Stimulated activated naive CD8-positive, alpha-beta T cell treated with anti-CD3 and anti-CD28 coated beads, Interleukin-15, amount 100 ng/mL, for 72 hours (primary cell): ENCODE data around the gene SBSN.

Source experiments
- ATAC-seq: fragments of 150-1000 bp; cut with Tn5 transposase; 2 replicates; pipeline ENCODE4 v1.10.0; 2021; ENCODE audit warnings: mild to moderate bottlenecking, moderate library complexity
- DNase-seq, 2 donors: peaks; one replicate each; pipeline ENCODE4 v3.0.0; 2021 to 2022
- H3K27ac Mint-ChIP-seq, 2 donors: one replicate each; pipeline ENCODE4 v1.8.0; 2022; ENCODE audit warnings: mild to moderate bottlenecking in 2 of 2, mixed read lengths in 2 of 2, moderate library complexity in 2 of 2
- H3K27me3 Mint-ChIP-seq: one replicate; pipeline ENCODE4 v1.8.0; 2022; ENCODE audit warnings: mixed read lengths
- H3K4me1 Mint-ChIP-seq: one replicate; pipeline ENCODE4 v1.8.0; 2022; ENCODE audit warnings: mild to moderate bottlenecking, mixed read lengths
- H3K4me3 Mint-ChIP-seq, 2 donors: one replicate each; pipeline ENCODE4 v1.8.0; 2022; ENCODE audit warnings: mild to moderate bottlenecking in 2 of 2, mixed read lengths in 2 of 2, moderate library complexity in 1 of 2
- H3K9me3 Mint-ChIP-seq, 2 donors: one replicate each; pipeline ENCODE4 v1.8.0; 2022; ENCODE audit warnings: mixed read lengths in 2 of 2

The SBSN gene

GRCh38 chr19:35524181-35524837, 3.8 kb downstream of the SBSN start:
- H3K27me3 Mint-ChIP-seq: peaks cover 33% of the 10 kb centered on the region
- no peak overlapping the region for H3K4me3 Mint-ChIP-seq
- H3K27ac Mint-ChIP-seq: no peak overlapping the region
- H3K9me3 Mint-ChIP-seq: no peaks in the 10 kb centered on the region
- no peak for DNase-seq
- no peak for ATAC-seq
- peaks cover 2% of the 10 kb centered on the region for H3K4me1 Mint-ChIP-seq

- Mint-ChIP-seq H3K27me3 (peaks cover 23% of the 10 kb centered on the region), H3K27ac (no peak overlapping the region), H3K4me1 (no peaks in the 10 kb centered on the region), H3K9me3 (no peaks in the 10 kb centered on the region), H3K4me3 (no peak overlapping the region)
- no peak for DNase-seq
- ATAC-seq: no peak
Measured at GRCh38 chr19:35522745-35523327, 5.3 kb downstream of the SBSN start.

- Mint-ChIP-seq H3K4me3 (no peak overlapping the region), H3K4me1 (no peaks in the 10 kb centered on the region), H3K27ac (no peak overlapping the region), H3K9me3 (no peaks in the 10 kb centered on the region), H3K27me3 (peaks cover 10% of the 10 kb centered on the region)
- no peak for DNase-seq
- ATAC-seq: no peak
Measured at GRCh38 chr19:35521124-35521743, 6.9 kb downstream of the SBSN start.

GRCh38 chr19:35519291-35519690, 8.8 kb downstream of the SBSN start:
- H3K4me1 Mint-ChIP-seq: no peaks in the 10 kb centered on the region
- no peaks in the 10 kb centered on the region for H3K9me3 Mint-ChIP-seq
- H3K4me3 Mint-ChIP-seq: no peak overlapping the region
- ATAC-seq (no peak), DNase-seq (no peak)
- no peak overlapping the region for H3K27ac Mint-ChIP-seq
- peaks cover 12% of the 10 kb centered on the region for H3K27me3 Mint-ChIP-seq

GRCh38 chr19:35518313-35518712, 9.8 kb downstream of the SBSN start:
- no peak for DNase-seq
- no peak overlapping the region for H3K4me3 Mint-ChIP-seq
- ATAC-seq: no peak

GRCh38 chr19:35517342-35517741, 10.8 kb downstream of the SBSN start:
- Mint-ChIP-seq H3K27me3 (peaks cover 32% of the 10 kb centered on the region), H3K9me3 (no peaks in the 10 kb centered on the region), H3K4me1 (no peaks in the 10 kb centered on the region), H3K27ac (no peak overlapping the region), H3K4me3 (no peak overlapping the region)
- DNase-seq: no peak
- ATAC-seq: no peak

More at GRCh38 chr19:35518313-35518712, 9.8 kb downstream of the SBSN start:
- Mint-ChIP-seq H3K4me1 (no peaks in the 10 kb centered on the region), H3K9me3 (no peaks in the 10 kb centered on the region), H3K27ac (no peak overlapping the region), H3K27me3 (peaks cover 22% of the 10 kb centered on the region)

GRCh38 chr19:35516310-35516709, 11.8 kb downstream of the SBSN start:
- H3K27ac Mint-ChIP-seq: no peak overlapping the region

GRCh38 chr19:35514282-35514809, 13.8 kb downstream of the SBSN start:
- Mint-ChIP-seq H3K27ac (no peak overlapping the region), H3K4me3 (no peak overlapping the region), H3K27me3 (peaks cover 56% of the 10 kb centered on the region), H3K9me3 (no peaks in the 10 kb centered on the region), H3K4me1 (peaks cover 22% of the 10 kb centered on the region)
- ATAC-seq (no peak), DNase-seq (no peak)

More at GRCh38 chr19:35516310-35516709, 11.8 kb downstream of the SBSN start:
- Mint-ChIP-seq H3K4me3 (no peak overlapping the region), H3K9me3 (no peaks in the 10 kb centered on the region), H3K27me3 (peaks cover 42% of the 10 kb centered on the region), H3K4me1 (peaks cover 2% of the 10 kb centered on the region)
- DNase-seq (no peak), ATAC-seq (no peak)

GRCh38 chr19:35513628-35514281, 14.4 kb downstream of the SBSN start, which contains the start of gene DMKN:
TSS of gene DMKN (minus strand) at chr19:35513649. CDS start at chr19:35513475, 174 bp downstream.
- DNase-seq: no peak
- Mint-ChIP-seq H3K4me1 (peaks cover 26% of the 10 kb centered on the region), H3K4me3 (no peak within 1 kb of the TSS), H3K27ac (no peak within 1 kb of the TSS), H3K9me3 (no peaks in the 10 kb centered on the region), H3K27me3 (peaks cover 57% of the 10 kb centered on the region)
- ATAC-seq: no peak

- H3K27ac Mint-ChIP-seq: no peak overlapping the region
- no peak for DNase-seq
- no peak overlapping the region for H3K4me3 Mint-ChIP-seq
- no peaks in the 10 kb centered on the region for H3K9me3 Mint-ChIP-seq
- peaks cover 26% of the 10 kb centered on the region for H3K4me1 Mint-ChIP-seq
- H3K27me3 Mint-ChIP-seq: peaks cover 64% of the 10 kb centered on the region
- no peak for ATAC-seq
Measured at GRCh38 chr19:35512831-35513627, 15.1 kb downstream of the SBSN start.

GRCh38 chr19:35511337-35511736, 16.8 kb downstream of the SBSN start:
- DNase-seq: no peak
- H3K9me3 Mint-ChIP-seq: no peaks in the 10 kb centered on the region
- ATAC-seq: no peak
- peaks cover 26% of the 10 kb centered on the region for H3K4me1 Mint-ChIP-seq
- no peak overlapping the region for H3K27ac Mint-ChIP-seq
- H3K27me3 Mint-ChIP-seq: peaks cover 81% of the 10 kb centered on the region
- no peak overlapping the region for H3K4me3 Mint-ChIP-seq

GRCh38 chr19:35510626-35510964, 17.5 kb downstream of the SBSN start:
- Mint-ChIP-seq H3K27ac (no peak overlapping the region), H3K27me3 (peaks cover 89% of the 10 kb centered on the region), H3K9me3 (no peaks in the 10 kb centered on the region), H3K4me3 (peak overlapping the region; percentile 77 to 83), H3K4me1 (peaks cover 26% of the 10 kb centered on the region)
- DNase-seq (no peak), ATAC-seq (peak; percentile 21)

GRCh38 chr19:35509861-35510625, 18.1 kb downstream of the SBSN start:
- DNase-seq: peak; percentile 74 to 75
- peaks cover 94% of the 10 kb centered on the region for H3K27me3 Mint-ChIP-seq
- peak; percentile 78 for ATAC-seq
- H3K9me3 Mint-ChIP-seq: no peaks in the 10 kb centered on the region
- H3K27ac Mint-ChIP-seq: peak overlapping the region; percentile 49 to 78
- H3K4me1 Mint-ChIP-seq: peaks cover 26% of the 10 kb centered on the region
- peak overlapping the region; percentile 77 to 83 for H3K4me3 Mint-ChIP-seq

GRCh38 chr19:35509018-35509652, 19.0 kb downstream of the SBSN start:
- H3K4me3 Mint-ChIP-seq: peak overlapping the region; percentile 77 to 83
- H3K4me1 Mint-ChIP-seq: peaks cover 26% of the 10 kb centered on the region
- H3K27me3 Mint-ChIP-seq: peaks cover 91% of the 10 kb centered on the region
- H3K9me3 Mint-ChIP-seq: no peaks in the 10 kb centered on the region
- H3K27ac Mint-ChIP-seq: no peak overlapping the region
- ATAC-seq: peak; percentile 80
- DNase-seq: peak; percentile 20 to 36
